Measurements from ENCODE around the gene CIRBP. TPM values are rescaled to one million over a fixed set of nuclear protein-coding genes. Genes with fewer than 3 reads are reported as not detected.

The CIRBP gene
- polyA plus RNA-seq, 2 donors, result 231 to 265 TPM

GRCh38 chr19:1284293-1284978, 15.3 kb downstream of the CIRBP start:
- Histone ChIP-seq H3K4me3 (ENCODE audit: low read depth in 1 of 2, low read length in 2 of 2) (no peak overlapping the region), H3K36me3 (ENCODE audit: control insufficient read depth in 2 of 2, insufficient read depth in 2 of 2, low read length in 1 of 2) (peaks cover 0 to 7% of the 10 kb centered on the region in 2 donors), H3K9me3 (ENCODE audit: control insufficient read depth in 2 of 2, insufficient read depth in 1 of 2, low read depth in 1 of 2, low read length in 1 of 2) (no peaks in the 10 kb centered on the region), H3K27me3 (ENCODE audit: control insufficient read depth in 1 of 2, insufficient read depth in 2 of 2, low read length in 2 of 2) (peaks cover 0 to 26% of the 10 kb centered on the region in 2 donors), H3K4me1 (ENCODE audit: control insufficient read depth in 2 of 2, insufficient read depth in 2 of 2, low read length in 1 of 2) (peaks cover 20 to 25% of the 10 kb centered on the region in 2 donors), H3K27ac (ENCODE audit: low read depth in 2 of 2, low read length in 1 of 2) (peak overlapping the region; percentile 57 to 86)
- WGBS, 2 donors, result 50 to 57% methylated on average over 20 of the region's 20 CpGs

- Histone ChIP-seq H3K9me3 (ENCODE audit: control insufficient read depth in 2 of 2, insufficient read depth in 1 of 2, low read depth in 1 of 2, low read length in 1 of 2) (no peaks in the 10 kb centered on the region), H3K4me1 (ENCODE audit: control insufficient read depth in 2 of 2, insufficient read depth in 2 of 2, low read length in 1 of 2) (peaks cover 20 to 25% of the 10 kb centered on the region in 2 donors), H3K36me3 (ENCODE audit: control insufficient read depth in 2 of 2, insufficient read depth in 2 of 2, low read length in 1 of 2) (peaks cover 0 to 2% of the 10 kb centered on the region in 2 donors), H3K27ac (ENCODE audit: low read depth in 2 of 2, low read length in 1 of 2) (peak overlapping the region in 1 of 2 donors; percentile 81), H3K27me3 (ENCODE audit: control insufficient read depth in 1 of 2, insufficient read depth in 2 of 2, low read length in 2 of 2) (peaks cover 0 to 26% of the 10 kb centered on the region in 2 donors), H3K4me3 (ENCODE audit: low read depth in 1 of 2, low read length in 2 of 2) (peak overlapping the region in 1 of 2 donors; percentile 40)
- 19 to 23% methylated on average over 51 of the region's 51 CpGs for WGBS, 2 donors
Observed at GRCh38 chr19:1284979-1285736, 16.0 kb downstream of the CIRBP start.

GRCh38 chr19:1285737-1286360, 16.7 kb downstream of the CIRBP start, which contains the start of gene EFNA2:
EFNA2 (plus strand) TSS chr19:1285873; CDS start chr19:1286169, 296 bp downstream.
- no peaks in the 10 kb centered on the region for H3K9me3 ChIP-seq (ENCODE audit: control insufficient read depth in 2 of 2, insufficient read depth in 1 of 2, low read depth in 1 of 2, low read length in 1 of 2)
- peak within 1 kb of the TSS; percentile 57 to 81 for H3K27ac ChIP-seq (ENCODE audit: low read depth in 2 of 2, low read length in 1 of 2)
- H3K4me3 ChIP-seq (ENCODE audit: low read depth in 1 of 2, low read length in 2 of 2), result peak within 1 kb of the TSS; percentile 28 to 40
- peaks cover 20 to 29% of the 10 kb centered on the region in 2 donors for H3K4me1 ChIP-seq (ENCODE audit: control insufficient read depth in 2 of 2, insufficient read depth in 2 of 2, low read length in 1 of 2)
- H3K27me3 ChIP-seq (ENCODE audit: control insufficient read depth in 1 of 2, insufficient read depth in 2 of 2, low read length in 2 of 2), result peaks cover 0 to 26% of the 10 kb centered on the region in 2 donors
- WGBS, 2 donors, result 1% methylated on average over 39 to 113 of the region's 113 CpGs
- no peaks in the 10 kb centered on the region for H3K36me3 ChIP-seq (ENCODE audit: control insufficient read depth in 2 of 2, insufficient read depth in 2 of 2, low read length in 1 of 2)

DNA sequence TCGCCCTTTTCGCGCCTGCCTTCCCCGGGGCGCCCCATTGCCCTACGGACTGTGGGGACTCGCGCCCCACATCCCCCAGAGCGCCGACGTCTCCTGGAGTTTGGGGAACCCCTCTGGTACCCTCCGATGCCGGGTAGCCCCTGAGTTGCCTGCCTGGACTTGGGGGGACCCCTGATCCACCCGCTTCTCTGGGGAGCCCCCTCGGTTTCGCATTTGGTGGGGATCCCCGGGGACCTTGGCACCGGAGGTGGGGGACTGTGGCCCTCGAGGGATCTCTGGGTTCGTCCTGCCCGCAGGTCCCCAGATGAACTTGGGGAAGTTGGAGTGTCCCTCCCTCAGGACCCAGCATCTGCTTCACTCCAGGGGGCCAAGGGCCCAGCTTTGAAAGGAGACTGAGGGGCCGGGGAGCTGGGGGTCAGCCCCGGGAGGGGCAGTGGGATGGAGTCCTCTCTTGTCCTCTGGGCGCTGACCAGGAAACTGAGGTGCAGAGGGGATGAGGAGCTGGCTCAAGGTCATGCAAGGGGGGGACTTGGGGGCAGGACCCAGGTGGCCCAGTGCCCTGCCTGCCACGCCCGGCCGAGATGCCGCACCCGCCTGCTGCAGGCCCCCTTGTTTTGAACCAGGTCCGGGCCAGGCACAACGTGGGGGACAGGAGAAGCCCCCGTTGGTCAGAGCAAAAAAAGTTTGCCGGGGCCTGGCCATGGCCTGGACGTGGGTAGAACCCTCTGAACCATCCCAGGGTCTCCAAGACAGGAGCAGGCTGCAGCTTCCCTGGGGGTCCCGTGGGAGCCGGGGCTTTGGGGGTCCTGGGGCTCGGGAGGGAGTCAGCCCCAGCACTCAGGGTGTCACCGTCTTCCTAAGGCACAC, 17.6 kb downstream of the CIRBP start:
- Histone ChIP-seq H3K9me3 (ENCODE audit: control insufficient read depth in 2 of 2, insufficient read depth in 1 of 2, low read depth in 1 of 2, low read length in 1 of 2) (no peaks in the 10 kb centered on the region), H3K27me3 (ENCODE audit: control insufficient read depth in 1 of 2, insufficient read depth in 2 of 2, low read length in 2 of 2) (peaks cover 0 to 26% of the 10 kb centered on the region in 2 donors), H3K27ac (ENCODE audit: low read depth in 2 of 2, low read length in 1 of 2) (no peak overlapping the region), H3K4me1 (ENCODE audit: control insufficient read depth in 2 of 2, insufficient read depth in 2 of 2, low read length in 1 of 2) (peaks cover 20 to 29% of the 10 kb centered on the region in 2 donors), H3K4me3 (ENCODE audit: low read depth in 1 of 2, low read length in 2 of 2) (peak overlapping the region in 1 of 2 donors; percentile 40), H3K36me3 (ENCODE audit: control insufficient read depth in 2 of 2, insufficient read depth in 2 of 2, low read length in 1 of 2) (no peaks in the 10 kb centered on the region)
- 23 to 31% methylated on average over 35 to 38 of the region's 38 CpGs for WGBS, 2 donors

- peaks cover 0 to 26% of the 10 kb centered on the region in 2 donors for H3K27me3 ChIP-seq (ENCODE audit: control insufficient read depth in 1 of 2, insufficient read depth in 2 of 2, low read length in 2 of 2)
- no peaks in the 10 kb centered on the region for H3K36me3 ChIP-seq (ENCODE audit: control insufficient read depth in 2 of 2, insufficient read depth in 2 of 2, low read length in 1 of 2)
Observed at GRCh38 chr19:1287354-1288225, 18.5 kb downstream of the CIRBP start.

GRCh38 chr19:1288226-1288612, 19.1 kb downstream of the CIRBP start:
- H3K36me3 ChIP-seq (ENCODE audit: control insufficient read depth in 2 of 2, insufficient read depth in 2 of 2, low read length in 1 of 2), result no peaks in the 10 kb centered on the region
- no peaks in the 10 kb centered on the region for H3K9me3 ChIP-seq (ENCODE audit: control insufficient read depth in 2 of 2, insufficient read depth in 1 of 2, low read depth in 1 of 2, low read length in 1 of 2)
- WGBS, 2 donors, result 80 to 85% methylated on average over 14 to 18 of the region's 18 CpGs
- peaks cover 18 to 29% of the 10 kb centered on the region in 2 donors for H3K4me1 ChIP-seq (ENCODE audit: control insufficient read depth in 2 of 2, insufficient read depth in 2 of 2, low read length in 1 of 2)
- no peak overlapping the region for H3K4me3 ChIP-seq (ENCODE audit: low read depth in 1 of 2, low read length in 2 of 2)
- no peak overlapping the region for H3K27ac ChIP-seq (ENCODE audit: low read depth in 2 of 2, low read length in 1 of 2)
- peaks cover 0 to 29% of the 10 kb centered on the region in 2 donors for H3K27me3 ChIP-seq (ENCODE audit: control insufficient read depth in 1 of 2, insufficient read depth in 2 of 2, low read length in 2 of 2)

More at GRCh38 chr19:1287354-1288225, 18.5 kb downstream of the CIRBP start:
- WGBS, 2 donors, result 31 to 32% methylated on average over 50 to 55 of the region's 55 CpGs
- peaks cover 20 to 29% of the 10 kb centered on the region in 2 donors for H3K4me1 ChIP-seq (ENCODE audit: control insufficient read depth in 2 of 2, insufficient read depth in 2 of 2, low read length in 1 of 2)
- no peak overlapping the region for H3K27ac ChIP-seq (ENCODE audit: low read depth in 2 of 2, low read length in 1 of 2)
- no peak overlapping the region for H3K4me3 ChIP-seq (ENCODE audit: low read depth in 1 of 2, low read length in 2 of 2)
- H3K9me3 ChIP-seq (ENCODE audit: control insufficient read depth in 2 of 2, insufficient read depth in 1 of 2, low read depth in 1 of 2, low read length in 1 of 2), result no peaks in the 10 kb centered on the region

GRCh38 chr19:1288833-1289685, 19.9 kb downstream of the CIRBP start:
- H3K4me3 ChIP-seq (ENCODE audit: low read depth in 1 of 2, low read length in 2 of 2), result no peak overlapping the region
- H3K27ac ChIP-seq (ENCODE audit: low read depth in 2 of 2, low read length in 1 of 2), result no peak overlapping the region
- H3K9me3 ChIP-seq (ENCODE audit: control insufficient read depth in 2 of 2, insufficient read depth in 1 of 2, low read depth in 1 of 2, low read length in 1 of 2), result no peaks in the 10 kb centered on the region
- H3K4me1 ChIP-seq (ENCODE audit: control insufficient read depth in 2 of 2, insufficient read depth in 2 of 2, low read length in 1 of 2), result peaks cover 11 to 23% of the 10 kb centered on the region in 2 donors
- no peaks in the 10 kb centered on the region for H3K36me3 ChIP-seq (ENCODE audit: control insufficient read depth in 2 of 2, insufficient read depth in 2 of 2, low read length in 1 of 2)
- 61 to 67% methylated on average over 36 to 41 of the region's 41 CpGs for WGBS, 2 donors
- H3K27me3 ChIP-seq (ENCODE audit: control insufficient read depth in 1 of 2, insufficient read depth in 2 of 2, low read length in 2 of 2), result peaks cover 0 to 29% of the 10 kb centered on the region in 2 donors

DNA sequence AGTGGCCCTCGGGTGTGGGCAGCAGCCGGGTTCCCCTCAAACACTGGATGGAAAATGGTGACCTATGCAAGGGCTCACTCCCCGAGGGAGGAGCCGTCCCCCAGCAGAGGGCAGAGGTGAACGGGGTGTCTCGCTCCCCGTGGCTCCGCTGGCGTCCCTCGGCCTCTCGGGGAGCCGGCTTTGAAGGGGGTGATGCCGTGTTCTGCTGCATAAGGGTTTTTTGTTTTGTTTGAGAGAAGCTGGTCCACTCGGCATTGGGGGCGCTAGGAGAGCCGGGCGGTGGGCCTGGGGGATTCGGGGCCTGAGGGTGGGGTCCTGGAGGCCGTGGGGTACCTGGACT, 20.5 kb downstream of the CIRBP start:
- Histone ChIP-seq H3K27me3 (ENCODE audit: control insufficient read depth in 1 of 2, insufficient read depth in 2 of 2, low read length in 2 of 2) (peaks cover 0 to 29% of the 10 kb centered on the region in 2 donors), H3K36me3 (ENCODE audit: control insufficient read depth in 2 of 2, insufficient read depth in 2 of 2, low read length in 1 of 2) (no peaks in the 10 kb centered on the region), H3K4me1 (ENCODE audit: control insufficient read depth in 2 of 2, insufficient read depth in 2 of 2, low read length in 1 of 2) (peaks cover 11 to 19% of the 10 kb centered on the region in 2 donors), H3K27ac (ENCODE audit: low read depth in 2 of 2, low read length in 1 of 2) (no peak overlapping the region), H3K9me3 (ENCODE audit: control insufficient read depth in 2 of 2, insufficient read depth in 1 of 2, low read depth in 1 of 2, low read length in 1 of 2) (no peaks in the 10 kb centered on the region), H3K4me3 (ENCODE audit: low read depth in 1 of 2, low read length in 2 of 2) (no peak overlapping the region)
- 67 to 69% methylated on average over 19 of the region's 19 CpGs for WGBS, 2 donors

Data from esophagus (tissue), 2 donors.